Mucosa of stomach (tissue), 1 donor: ENCODE results near the gene MALRD1.

Experiments used
- H3K27me3 ChIP-seq: one replicate; pipeline ENCODE4 v1.7.0; 2013; ENCODE audit warnings: mild to moderate bottlenecking, low read length; ENCODE audit not compliant: control insufficient read depth, insufficient read depth
- H3K36me3 ChIP-seq: one replicate; pipeline ENCODE4 v1.7.0; 2013; ENCODE audit warnings: low read length; ENCODE audit not compliant: control insufficient read depth, insufficient read depth
- H3K4me1 ChIP-seq: one replicate; pipeline ENCODE4 v1.7.0; 2013; ENCODE audit warnings: mild to moderate bottlenecking, low read length; ENCODE audit not compliant: control insufficient read depth, insufficient read depth
- H3K4me3 ChIP-seq: one replicate; pipeline ENCODE4 v1.7.0; 2013; ENCODE audit warnings: low read length
- H3K9ac ChIP-seq: one replicate; pipeline ENCODE4 v1.7.0; 2013; ENCODE audit warnings: mild to moderate bottlenecking, low read length, moderate library complexity
- H3K9me3 ChIP-seq: one replicate; pipeline ENCODE4 v1.7.0; 2013; ENCODE audit warnings: mild to moderate bottlenecking, low read length, moderate library complexity; ENCODE audit not compliant: control insufficient read depth
- donor health status: Pancreatic carcinoma.

MALRD1 gene

DNA sequence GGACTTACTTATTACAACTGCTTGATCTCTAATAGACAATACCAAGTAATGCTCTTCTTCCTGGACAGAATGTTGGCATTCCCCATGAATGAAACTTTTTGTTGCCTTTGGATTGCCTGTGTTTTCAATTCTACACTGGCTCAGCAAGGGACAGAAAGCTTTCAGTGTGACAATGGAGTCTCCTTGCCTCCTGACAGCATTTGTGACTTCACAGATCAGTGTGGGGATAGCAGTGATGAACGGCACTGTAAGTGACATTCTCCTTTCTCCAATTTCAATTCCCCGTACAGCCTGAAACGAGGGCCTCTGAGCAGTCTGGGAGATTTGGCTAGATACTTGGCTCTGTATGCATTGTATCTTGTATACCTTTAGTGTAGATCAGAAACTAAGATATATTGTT, 290 bp downstream of the MALRD1 start:
- Histone ChIP-seq H3K9me3 (no peaks in the 10 kb centered on the region), H3K4me1 (no peaks in the 10 kb centered on the region), H3K4me3 (no peak overlapping the region), H3K27me3 (no peaks in the 10 kb centered on the region), H3K9ac (no peak overlapping the region), H3K36me3 (no peaks in the 10 kb centered on the region)

DNA sequence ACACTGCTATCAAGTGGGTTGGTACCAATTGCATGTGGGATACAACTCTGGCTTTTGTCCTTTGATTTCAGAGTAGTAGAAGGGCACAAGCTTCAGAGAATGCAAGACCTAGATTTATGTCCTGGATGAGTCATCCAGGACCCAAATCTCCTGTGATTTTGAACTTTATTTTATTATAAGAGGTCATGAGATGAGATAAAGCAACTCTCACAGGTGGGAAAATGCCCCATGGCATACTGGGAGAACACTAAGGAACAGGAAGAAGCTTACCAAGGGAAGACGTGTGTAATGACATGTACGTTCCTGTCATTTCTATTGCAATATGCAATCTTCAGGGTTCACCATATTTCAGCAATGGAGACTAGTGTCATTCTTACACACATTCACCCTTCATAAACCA, 966 bp downstream of the MALRD1 start:
- no peak overlapping the region for H3K4me3 ChIP-seq
- H3K9me3 ChIP-seq = no peaks in the 10 kb centered on the region
- no peaks in the 10 kb centered on the region for H3K36me3 ChIP-seq
- H3K4me1 ChIP-seq = no peaks in the 10 kb centered on the region
- H3K27me3 ChIP-seq = no peaks in the 10 kb centered on the region
- no peak overlapping the region for H3K9ac ChIP-seq

DNA sequence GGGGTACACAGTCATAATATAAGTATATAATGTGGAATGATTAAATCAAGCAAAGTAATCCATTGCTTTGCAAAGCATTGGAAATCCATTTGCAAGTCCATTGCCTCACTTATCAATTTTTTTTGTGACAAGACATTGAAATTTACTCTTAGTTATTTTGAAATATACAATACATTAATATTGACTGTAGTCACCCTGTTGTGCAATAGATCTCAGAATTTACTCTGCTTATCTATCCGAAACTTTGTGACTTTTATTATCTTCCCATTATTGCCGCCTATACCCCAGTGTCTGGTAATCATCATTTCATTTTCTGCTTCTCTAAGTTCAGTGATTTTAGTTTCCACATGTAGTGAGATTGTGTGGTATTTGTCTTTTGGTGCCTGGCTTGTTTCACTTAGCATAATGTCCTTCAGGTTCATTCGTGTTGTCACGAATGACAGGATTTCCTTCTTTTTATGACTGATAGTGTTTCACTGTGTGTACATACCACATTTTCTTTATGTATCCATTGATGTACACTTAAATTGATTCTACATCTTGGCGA, 5.8 kb downstream of the MALRD1 start:
- H3K36me3 ChIP-seq = no peaks in the 10 kb centered on the region
- no peak overlapping the region for H3K4me3 ChIP-seq
- no peaks in the 10 kb centered on the region for H3K9me3 ChIP-seq
- no peaks in the 10 kb centered on the region for H3K27me3 ChIP-seq
- no peaks in the 10 kb centered on the region for H3K4me1 ChIP-seq
- no peak overlapping the region for H3K9ac ChIP-seq

DNA sequence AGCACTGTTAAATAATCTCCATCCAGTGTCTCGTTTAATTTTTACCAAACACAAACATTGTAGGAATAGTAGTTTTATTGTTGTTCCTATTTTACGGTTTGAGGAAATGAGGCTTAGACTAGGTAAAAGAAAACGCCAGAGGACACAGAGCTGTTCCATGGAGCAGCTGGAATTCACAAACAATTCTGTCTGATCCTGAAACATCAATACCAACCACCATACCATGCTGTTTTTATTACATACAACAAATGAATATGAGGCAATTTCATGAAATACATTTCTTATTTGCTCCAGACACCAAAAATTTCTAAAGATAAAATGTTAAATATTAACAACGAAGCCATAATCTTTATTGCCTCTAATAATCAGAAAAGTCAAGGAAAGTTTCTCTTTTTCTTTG, 9.4 kb downstream of the MALRD1 start:
- Histone ChIP-seq H3K4me3 (no peak overlapping the region), H3K36me3 (no peaks in the 10 kb centered on the region), H3K9ac (no peak overlapping the region), H3K4me1 (no peaks in the 10 kb centered on the region), H3K27me3 (no peaks in the 10 kb centered on the region), H3K9me3 (no peaks in the 10 kb centered on the region)

DNA sequence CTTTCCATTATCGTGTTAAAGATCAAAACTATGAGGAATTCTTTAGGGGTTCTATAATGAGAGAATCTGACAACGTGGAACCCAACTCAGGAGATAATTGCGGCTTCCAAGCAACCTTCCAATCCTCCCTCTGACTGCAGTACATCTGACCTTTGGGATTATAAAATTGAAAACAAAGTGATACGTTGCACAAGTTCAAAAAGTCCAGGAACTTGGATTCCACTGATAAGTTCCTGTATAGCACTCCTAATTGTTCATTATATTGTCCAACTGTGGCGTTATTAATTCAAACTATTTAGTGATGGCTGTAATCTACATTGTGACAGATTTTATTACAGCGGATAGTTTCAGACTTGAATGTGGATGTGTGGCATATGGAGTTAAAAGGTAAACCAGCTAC, 15.4 kb downstream of the MALRD1 start:
- no peaks in the 10 kb centered on the region for H3K4me1 ChIP-seq
- H3K36me3 ChIP-seq = no peaks in the 10 kb centered on the region
- H3K27me3 ChIP-seq = no peaks in the 10 kb centered on the region
- no peak overlapping the region for H3K4me3 ChIP-seq
- no peaks in the 10 kb centered on the region for H3K9me3 ChIP-seq
- H3K9ac ChIP-seq = no peak overlapping the region

DNA sequence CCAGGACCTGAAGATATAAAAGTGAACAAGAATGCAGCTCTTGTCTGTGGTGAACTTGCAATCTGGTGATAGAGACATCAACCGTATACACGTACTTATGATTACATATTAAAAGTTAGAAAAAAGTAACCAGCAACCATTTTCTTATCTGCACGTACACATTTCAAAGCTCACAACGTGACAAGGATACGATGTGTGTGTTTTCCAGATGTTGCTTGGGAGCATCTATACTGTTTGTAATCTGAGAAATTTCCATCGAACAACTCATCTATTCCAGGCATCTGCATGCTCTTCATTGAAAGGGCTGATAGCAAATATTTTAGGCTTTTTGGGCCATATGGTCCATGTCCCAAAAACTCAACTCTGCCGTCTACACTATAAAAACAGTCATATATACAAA, 23.3 kb downstream of the MALRD1 start:
- H3K4me1 ChIP-seq = no peaks in the 10 kb centered on the region
- H3K27me3 ChIP-seq = no peaks in the 10 kb centered on the region
- no peak overlapping the region for H3K4me3 ChIP-seq
- no peaks in the 10 kb centered on the region for H3K9me3 ChIP-seq
- H3K36me3 ChIP-seq = no peaks in the 10 kb centered on the region
- H3K9ac ChIP-seq = no peak overlapping the region

DNA sequence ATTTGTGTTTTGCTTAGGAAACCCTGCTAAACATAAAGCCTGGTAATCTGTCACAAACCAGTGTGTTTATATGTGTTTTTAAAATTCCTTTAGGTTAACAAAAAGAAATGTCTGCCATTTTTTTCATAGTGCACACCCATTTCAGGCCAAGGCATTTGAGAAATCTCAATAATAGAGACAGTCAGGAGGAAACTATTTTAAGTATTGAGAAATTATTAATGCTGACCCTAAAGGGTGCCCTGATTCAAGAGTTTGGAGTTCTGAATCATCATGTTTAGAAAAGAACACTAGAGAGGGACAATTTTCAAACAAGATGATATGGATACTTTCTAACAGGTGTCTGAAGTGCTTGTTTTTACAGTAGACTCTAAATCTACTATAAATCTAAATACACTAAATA, 28.7 kb downstream of the MALRD1 start:
- H3K4me1 ChIP-seq = no peaks in the 10 kb centered on the region
- no peak overlapping the region for H3K9ac ChIP-seq
- H3K27me3 ChIP-seq = no peaks in the 10 kb centered on the region
- no peaks in the 10 kb centered on the region for H3K36me3 ChIP-seq
- H3K4me3 ChIP-seq = no peak overlapping the region
- no peaks in the 10 kb centered on the region for H3K9me3 ChIP-seq

DNA sequence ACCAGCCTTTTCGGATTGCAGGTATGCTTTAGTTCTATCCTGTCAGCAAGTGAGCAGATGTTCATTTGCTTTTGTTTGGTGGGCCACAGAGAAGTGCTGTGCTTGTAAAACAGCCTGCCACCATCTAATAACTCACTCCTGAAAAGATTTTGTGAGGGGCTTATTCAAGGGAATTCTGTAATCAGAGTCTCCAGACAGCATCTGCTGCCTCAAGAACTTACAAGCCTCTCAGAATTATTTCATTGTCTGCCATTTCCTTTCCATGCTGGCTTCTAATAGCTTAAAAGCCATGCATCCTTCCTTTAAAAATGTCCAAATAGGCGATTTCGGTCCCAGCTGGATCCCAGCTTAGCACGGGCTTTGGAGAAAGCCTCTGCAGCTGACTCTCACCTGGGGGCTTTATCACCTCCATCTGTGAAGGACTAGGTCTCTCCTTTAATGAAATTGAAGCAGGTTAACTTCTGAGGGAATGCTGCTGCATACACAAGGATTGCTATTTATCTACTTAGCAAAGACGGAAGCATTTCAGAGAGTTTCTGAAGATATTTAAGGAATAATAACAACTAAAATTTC, 48.0 kb downstream of the MALRD1 start:
- no peak overlapping the region for H3K9ac ChIP-seq
- no peaks in the 10 kb centered on the region for H3K9me3 ChIP-seq
- no peaks in the 10 kb centered on the region for H3K27me3 ChIP-seq
- H3K4me1 ChIP-seq = no peaks in the 10 kb centered on the region
- H3K4me3 ChIP-seq = no peak overlapping the region
- H3K36me3 ChIP-seq = no peaks in the 10 kb centered on the region

DNA sequence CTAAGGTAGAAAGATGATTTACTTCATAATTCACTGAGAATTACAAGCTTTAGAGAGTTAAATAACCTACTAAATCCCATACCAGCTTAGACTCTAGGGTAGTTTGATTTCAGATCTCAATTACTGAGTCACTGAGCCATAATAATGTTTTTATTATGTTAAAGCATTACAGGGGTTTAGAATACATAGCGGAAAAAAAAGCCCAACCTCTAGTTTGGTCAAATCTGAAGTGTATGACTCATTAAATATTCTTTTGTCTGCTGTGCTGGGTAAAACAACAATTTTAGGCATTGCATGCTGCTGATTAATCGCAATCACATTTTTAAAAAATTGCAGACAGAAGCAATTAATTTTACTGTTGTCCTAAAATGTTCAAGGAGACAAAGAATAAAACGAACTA, 48.5 kb downstream of the MALRD1 start:
- H3K4me1 ChIP-seq = no peaks in the 10 kb centered on the region

DNA sequence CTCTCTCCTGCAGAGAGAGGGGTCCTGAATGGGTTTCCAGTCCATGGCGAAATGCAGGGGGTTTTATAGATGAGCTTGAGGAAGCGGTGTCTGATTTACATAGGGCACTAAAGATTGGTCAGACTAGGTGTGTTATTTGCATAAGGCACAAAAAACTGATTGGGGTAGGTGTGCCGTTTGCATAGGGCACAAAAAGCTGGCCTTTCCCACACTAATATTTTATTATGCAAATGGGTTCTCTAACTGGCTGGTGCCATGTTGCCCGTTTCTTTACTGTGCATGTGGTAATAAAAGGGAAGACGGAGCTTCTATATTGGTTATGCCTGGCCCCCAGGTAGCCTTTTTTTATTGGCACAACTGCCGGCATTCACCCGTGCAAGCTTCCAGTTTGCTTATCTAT, 50.2 kb downstream of the MALRD1 start:
- Histone ChIP-seq H3K9ac (no peak overlapping the region), H3K27me3 (no peaks in the 10 kb centered on the region), H3K9me3 (no peaks in the 10 kb centered on the region), H3K36me3 (no peaks in the 10 kb centered on the region), H3K4me1 (no peaks in the 10 kb centered on the region), H3K4me3 (no peak overlapping the region)

More for the DNA sequence above, 48.5 kb downstream of the MALRD1 start:
- Histone ChIP-seq H3K27me3 (no peaks in the 10 kb centered on the region), H3K9ac (no peak overlapping the region), H3K9me3 (no peaks in the 10 kb centered on the region), H3K4me3 (no peak overlapping the region), H3K36me3 (no peaks in the 10 kb centered on the region)

DNA sequence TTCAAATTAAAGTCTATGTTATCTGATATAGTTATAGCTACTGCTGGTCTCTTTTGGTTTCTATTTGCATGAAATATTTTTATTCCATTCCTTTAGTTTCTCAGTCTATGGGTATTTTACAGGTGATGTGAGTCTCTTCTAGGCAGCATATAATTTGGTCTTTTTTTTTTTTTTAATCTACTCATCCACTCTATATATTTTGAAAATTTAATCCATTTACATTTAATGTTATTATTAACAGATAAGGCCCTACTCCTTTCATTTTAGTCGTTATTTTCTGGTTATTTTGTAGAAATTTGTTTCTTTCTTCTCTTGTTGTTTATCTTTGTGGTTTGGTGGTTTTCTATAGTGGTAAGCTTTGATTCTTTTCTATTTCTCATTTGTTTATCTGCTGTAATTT, 58.8 kb downstream of the MALRD1 start:
- Histone ChIP-seq H3K9me3 (no peaks in the 10 kb centered on the region), H3K27me3 (no peaks in the 10 kb centered on the region), H3K36me3 (no peaks in the 10 kb centered on the region), H3K9ac (no peak overlapping the region), H3K4me3 (no peak overlapping the region), H3K4me1 (no peaks in the 10 kb centered on the region)

DNA sequence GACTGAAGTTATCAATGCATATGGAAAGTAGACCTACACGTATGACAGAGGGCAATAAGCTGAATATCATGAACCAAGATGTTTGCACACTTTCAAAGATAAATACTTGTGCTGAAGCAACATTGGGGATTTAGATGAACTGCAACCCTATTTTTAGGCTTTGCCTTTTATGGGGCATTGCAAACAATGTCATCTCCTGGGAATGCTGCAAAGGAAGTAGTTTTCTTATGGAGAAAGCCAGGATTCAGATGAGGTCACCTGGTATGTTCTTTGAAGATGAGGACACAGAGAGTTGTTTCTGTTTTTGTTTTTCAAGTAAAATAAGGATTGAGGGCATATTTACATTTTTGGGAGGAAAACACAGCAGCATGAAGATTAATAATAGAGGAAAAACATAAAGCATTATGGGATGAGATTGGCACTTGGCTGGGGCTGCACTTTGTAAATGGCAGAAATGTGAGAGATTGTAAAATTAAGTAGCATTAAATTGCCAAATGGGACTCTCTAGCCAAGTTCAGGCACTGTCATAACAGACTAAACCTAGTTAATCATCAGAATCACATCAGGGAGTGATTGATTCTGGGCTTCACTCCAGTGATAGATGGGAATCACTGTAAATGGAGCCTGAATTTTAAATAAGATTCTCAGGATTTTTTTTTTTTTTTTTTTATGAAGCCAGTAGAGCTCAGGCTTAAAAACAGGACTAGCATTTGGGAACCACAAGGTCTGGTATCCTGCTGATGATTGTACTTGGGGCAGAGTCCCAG, 63.1 kb downstream of the MALRD1 start:
- H3K27me3 ChIP-seq = no peaks in the 10 kb centered on the region
- no peak overlapping the region for H3K9ac ChIP-seq
- H3K36me3 ChIP-seq = no peaks in the 10 kb centered on the region
- no peaks in the 10 kb centered on the region for H3K4me1 ChIP-seq
- no peak overlapping the region for H3K4me3 ChIP-seq
- H3K9me3 ChIP-seq = no peaks in the 10 kb centered on the region
